Hippocampal formation (tissue), 2 donors: Measurements from ENCODE around the gene TREM1.
"Not testable (repeated sequence)": the region's sequence is repeated elsewhere in the genome, so short reads cannot be mapped to it uniquely, and the experiment has no call there.

Source experiments
- DNase-seq, 2 donors: peaks; one replicate each; lab custom pipeline; 2025; lab: John Stamatoyannopoulos, UW

Gene TREM1

DNA sequence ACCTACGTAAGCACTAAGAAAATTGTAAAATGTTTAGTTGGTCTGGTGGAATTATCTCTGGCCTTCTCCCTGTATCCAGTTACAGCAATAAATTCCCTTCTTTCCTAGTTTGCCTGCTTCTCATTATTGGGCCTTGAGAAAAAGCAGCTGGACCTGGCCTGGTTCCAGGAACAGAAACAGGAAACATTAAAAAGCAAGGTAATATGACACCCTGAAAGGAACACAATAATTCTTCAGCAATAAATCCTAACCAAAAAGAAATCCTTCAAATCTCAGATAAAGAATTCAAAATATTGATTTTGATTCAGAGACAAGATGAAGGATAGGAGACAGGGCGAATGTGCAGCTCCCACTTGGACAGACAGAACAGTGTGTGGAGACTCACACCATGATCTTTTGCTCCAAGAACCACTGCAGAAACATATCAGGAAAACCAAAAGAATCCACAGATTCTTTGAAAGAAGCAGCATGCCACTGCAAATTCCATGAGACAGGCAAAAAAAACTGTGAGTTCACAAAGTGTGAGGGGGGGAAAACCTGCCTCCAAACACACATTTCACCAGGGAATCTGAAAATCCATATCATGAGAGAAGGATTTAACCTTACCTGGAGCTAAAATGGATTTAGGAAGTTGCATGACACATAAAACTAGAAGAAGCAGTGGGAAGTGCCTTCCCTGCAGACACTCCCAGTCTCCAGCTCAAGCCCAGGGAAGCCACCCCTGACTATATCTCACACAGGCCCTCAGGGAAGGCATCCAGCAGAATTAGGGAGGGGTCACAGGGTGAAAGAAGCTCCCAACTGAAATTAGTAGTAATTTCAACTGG, 28.9 kb downstream of the TREM1 start:
- no peak for DNase-seq

DNA sequence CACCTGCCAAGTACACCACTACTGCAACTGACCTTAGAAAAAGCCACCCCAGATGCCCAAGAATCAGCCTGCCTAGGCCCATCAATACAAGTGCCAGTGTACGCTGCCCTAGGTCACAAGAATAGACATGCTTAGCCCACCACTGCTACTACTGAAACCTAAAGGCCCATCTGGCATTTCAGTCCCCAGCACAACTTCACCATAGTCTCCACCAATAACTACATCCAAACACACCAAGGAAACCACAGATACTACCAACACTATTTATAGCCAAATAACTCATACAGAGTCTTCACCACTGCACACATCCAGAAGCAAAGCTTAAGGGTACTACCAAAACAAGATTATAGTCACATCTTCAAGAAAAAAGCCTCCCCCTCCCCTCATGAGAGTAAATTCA, 30.1 kb downstream of the TREM1 start:
- DNase-seq = no peak

DNA sequence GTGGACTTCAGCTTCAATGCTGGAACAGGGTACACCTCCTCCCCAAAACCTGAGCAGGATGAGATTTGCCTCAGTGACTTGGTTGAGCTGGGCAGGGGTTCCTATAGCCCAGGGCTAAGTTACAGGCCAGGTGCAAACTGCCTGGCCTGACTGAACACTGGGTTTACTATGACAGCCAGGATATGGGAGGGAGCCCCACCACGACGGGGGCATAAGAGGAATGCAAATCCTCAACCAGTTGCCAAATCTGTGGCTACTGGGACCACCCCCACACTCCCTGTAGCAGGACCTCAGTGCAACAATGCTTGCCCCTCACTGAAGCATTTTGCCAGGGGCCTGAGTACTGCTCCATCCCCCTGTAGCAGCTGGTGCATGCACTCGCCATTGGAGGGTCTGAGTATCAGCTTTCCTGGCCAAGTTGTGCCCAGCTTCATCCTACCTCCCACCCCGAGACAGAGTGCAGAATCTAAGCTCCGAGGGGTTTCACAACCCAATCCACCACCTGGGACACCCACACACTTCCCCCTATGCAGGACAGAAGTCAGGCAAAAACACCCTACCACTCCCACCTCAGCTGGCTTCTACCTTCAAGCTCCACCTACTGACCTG, 30.7 kb downstream of the TREM1 start:
- DNase-seq = no peak

DNA sequence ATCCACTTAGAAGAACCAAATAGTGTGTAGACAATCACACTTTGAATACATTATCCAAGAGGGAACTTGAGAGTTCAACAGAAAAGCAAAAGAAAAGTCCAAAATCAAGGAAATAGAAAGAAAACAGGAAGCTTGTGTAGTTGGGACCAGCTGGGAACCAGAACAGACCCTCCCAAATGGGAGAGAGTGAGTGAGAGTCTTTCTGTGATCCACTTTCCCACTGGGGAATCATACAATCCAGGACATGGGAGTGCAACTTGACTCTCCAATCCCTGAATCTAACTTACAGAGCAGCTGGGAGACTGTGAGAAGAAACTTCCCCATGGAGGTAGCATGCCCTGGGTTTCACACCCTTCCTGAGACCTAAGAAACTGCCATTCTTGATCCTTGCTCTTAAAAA, 31.4 kb downstream of the TREM1 start:
- no peak for DNase-seq

- DNase-seq = no peak
Observed at GRCh38 chr6:41252401-41253169, 33.9 kb downstream of the TREM1 start.

DNA sequence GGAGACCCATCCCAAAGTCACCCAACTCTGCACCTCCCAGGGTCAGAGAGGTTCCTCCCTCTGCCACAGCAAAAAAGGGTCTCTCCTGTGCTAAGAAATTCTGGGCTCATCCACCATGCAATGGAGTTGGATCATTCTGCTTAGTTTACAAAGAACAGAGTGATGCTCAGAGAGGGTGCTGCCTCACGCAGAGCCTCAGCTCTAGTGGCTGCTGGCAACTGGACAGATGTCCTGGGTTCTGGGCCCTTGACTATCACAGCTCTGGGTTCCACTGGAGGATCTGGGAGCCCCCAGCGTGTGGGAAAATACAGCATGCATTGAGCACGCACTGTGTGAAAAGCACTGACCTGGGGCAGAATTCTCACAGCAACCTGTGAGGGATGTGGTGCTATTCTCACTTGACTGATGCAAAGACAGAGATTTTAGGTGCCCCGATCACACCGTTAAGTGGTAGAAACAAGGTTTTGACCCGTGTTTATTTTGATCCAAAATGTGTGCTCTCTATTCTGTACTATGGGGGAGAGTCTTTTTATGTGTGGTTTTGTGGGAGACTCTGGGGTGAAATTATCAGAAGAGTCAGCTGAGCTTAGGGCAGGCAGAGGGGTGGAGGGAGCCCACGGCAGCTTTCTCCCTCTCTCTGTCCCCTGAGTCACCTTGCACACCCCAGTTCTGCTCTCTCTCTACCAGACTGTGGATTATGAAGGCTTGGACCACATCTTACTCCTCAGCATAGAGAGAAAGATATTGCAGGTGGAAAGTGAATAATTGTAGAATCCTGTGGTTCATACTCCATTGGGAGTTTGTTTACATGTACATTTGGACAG, 38.4 kb downstream of the TREM1 start:
- no peak for DNase-seq

GRCh38 chr6:41247288-41247865, 39.1 kb downstream of the TREM1 start:
- DNase-seq = no peak

GRCh38 chr6:41246529-41246928, 40.0 kb downstream of the TREM1 start:
- DNase-seq = not testable (repeated sequence)

DNA sequence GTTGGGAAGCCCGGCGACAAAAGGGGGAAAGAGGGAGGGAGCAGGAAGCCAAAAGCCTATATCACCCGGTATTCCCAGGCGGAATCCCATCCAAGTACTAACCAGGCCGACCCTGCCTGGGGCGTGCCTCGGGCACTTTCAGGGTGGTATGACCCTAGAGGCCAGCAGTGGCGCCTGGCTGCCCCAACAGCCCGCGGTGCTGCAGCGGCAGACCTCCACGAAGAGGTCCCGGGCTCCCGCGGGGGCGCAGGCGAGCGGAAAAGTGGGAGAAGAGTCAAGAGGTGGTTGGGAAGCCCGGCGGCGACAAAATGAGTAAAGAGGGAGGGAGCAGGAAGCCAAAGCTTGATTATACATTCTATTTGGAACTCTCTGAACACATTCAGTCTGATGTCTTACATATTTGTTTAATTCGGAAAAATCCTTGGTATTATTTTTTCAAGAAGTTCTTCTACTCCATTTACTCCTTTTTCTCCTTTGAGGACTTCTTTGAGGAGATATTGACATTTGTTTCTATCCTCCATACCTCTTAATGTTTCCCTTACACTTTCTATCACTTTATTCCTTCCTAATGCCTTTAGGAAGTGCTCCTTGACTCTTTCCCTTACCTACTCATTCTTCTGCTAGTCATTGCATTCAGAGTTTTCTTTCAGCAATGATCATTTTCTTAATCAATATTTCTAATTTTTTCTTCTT, 46.9 kb downstream of the TREM1 start:
- no peak for DNase-seq

DNA sequence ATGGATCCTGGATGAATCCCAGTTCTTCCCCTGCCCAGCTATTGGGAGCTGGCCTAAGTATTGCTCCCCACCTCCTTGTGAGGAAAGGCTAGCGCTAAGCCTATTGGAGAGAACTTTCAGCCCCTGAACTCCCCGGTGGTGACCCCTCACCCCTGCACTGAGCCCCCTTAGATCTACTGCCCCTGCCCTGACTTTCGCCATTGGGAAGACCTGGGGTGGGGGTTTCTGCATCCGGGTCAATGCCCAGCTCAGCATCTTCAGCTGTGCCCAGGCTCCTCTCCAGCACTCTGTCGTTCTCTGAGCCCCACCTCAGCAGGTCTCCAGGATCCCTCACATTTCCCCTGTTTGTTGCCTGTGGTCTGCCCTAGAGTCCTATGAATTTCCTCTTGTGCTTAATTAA, 49.4 kb downstream of the TREM1 start:
- DNase-seq = no peak

DNA sequence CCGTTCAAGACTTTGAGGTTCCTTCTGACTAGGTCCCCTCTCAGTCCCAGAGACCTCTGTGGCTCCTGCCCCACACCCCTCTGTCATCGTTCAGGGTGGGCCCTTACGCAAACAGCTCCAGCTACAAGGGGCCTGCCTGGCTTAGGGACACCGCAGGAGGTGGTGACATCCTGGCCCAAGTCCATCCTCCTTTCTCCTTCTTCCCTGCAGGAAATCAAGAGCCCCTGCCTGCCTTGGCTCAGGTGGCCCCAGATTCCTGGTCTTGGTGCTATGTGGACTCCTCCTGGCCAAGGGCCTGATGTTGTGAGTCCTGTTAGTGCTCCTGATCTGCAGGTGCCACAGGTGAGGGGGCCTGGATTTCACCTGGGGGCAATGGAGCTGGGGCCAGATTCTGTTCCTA, 50.2 kb downstream of the TREM1 start:
- no peak for DNase-seq

- DNase-seq = no peak
Observed at GRCh38 chr6:41232667-41233066, 53.8 kb downstream of the TREM1 start.

- no peak for DNase-seq
Observed at GRCh38 chr6:41231246-41231645, 55.2 kb downstream of the TREM1 start.

DNA sequence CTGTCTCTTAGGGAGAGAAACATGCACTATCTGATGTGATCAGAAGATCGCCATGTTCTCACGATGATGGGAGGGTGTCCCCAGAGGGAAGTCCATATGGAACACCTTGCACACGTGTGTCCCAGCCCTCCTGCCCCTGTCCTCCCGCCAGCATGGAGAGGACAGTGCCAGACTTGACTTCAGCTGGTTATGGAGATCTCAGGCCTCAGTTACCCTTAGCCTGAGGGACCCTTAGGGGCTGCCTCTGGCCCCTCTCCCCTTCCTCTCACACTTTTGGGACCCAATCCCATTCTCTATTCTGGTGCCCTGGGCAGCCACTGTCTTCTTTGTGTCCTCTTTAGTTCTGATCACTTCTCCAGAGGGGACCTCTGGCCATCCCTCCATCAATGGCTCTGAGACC, 56.8 kb downstream of the TREM1 start:
- DNase-seq = no peak

- no peak for DNase-seq
Observed at GRCh38 chr6:41228616-41229015, 57.9 kb downstream of the TREM1 start.

- no peak for DNase-seq
Observed at GRCh38 chr6:41228096-41228495, 58.4 kb downstream of the TREM1 start, which contains the start of gene TREML4. Gene TREML4, plus strand, starts transcription at chr6:41228349. Its CDS starts 79 bp downstream, at chr6:41228428.

- DNase-seq = no peak
Observed at GRCh38 chr6:41226752-41227151, 59.7 kb downstream of the TREM1 start.

GRCh38 chr6:41224800-41225199, 61.7 kb downstream of the TREM1 start:
- no peak for DNase-seq
